ENCODE results near the gene TCEA2.

The TCEA2 gene

DNA sequence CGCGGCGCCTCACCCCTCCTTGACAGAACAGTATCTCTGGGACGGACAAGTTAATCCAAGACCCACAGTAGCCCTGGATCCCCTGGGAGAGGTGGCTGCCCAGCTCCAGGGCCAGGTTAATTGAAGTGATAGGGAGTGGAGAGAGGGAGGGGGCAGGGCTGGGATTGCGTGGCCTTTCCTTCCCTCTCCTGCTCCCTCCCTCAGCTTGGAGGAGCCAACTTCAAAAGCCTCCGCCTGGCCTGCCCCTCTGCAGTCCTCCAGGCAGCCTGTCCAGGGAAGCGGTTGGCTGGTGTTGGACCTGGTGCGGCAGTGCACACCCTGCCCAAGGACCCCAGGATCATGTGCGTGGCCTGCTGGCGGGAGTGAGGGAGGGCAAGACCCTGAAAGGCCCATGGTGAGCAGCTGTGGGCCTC lies 27.1 kb upstream of the TCEA2 start, which contains the start of gene C20orf204:
Gene C20orf204, plus strand, starts transcription at position 250 of the 413 bp plus-strand sequence. Its CDS starts 142 bp downstream, at position 392.
- DNase-seq = no peak

DNA sequence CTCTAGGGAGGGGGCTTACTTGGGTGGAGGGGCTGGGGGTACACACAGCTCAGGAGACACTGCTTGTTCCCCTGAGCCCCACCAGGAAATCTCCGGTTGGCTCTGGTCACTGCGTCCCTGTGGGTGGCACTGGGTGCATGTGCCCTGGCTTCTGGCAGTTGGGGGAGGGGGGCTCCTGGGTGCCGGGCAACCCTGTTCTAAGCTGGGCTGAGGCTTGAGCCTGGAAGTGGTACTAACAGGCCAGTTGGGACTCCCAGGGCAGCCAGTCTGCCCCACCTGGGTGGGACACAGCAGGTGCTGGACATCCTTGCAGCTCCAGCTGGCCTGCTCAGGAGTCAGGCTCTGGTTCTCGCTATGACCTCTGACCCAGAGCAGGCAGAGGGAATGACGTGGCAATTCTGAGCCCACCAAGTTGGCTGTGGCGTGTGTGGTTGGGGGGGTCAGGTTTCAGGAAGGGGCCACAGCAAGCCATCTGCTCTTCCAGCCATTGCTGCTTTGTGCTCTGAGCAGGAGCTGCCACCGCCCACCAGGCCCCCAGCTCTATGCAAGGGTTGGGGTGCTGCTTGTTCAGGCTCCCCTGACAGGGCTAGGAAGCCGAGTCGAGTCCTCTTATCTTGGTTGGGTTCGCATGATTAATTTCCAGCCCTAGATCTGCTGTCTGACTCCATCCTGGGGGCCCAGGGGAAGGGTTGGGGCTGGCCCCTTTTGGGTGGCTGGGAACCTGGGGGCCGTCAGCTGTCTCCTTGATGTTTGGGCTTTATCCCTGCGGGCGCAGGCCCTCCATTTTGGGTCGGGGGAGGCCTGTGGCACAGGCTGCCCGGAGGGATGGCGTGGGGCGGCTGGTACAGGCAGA lies 26.4 kb upstream of the TCEA2 start:
- DNase-seq = no peak

DNA sequence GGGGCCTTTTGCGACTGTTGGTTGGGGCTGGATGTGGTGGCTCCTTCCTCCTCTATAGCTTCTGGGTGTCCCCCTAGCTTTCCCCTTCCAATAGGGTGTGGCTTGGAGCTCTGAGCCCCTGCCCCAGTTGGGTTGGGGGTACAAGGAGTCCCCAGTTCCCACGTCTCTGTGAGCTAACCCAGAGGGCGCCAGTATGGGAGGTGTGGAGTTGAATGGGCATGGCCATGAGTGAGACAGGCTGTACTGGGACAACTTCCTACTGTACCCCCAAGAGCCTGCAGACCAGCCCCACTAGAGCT lies 25.9 kb upstream of the TCEA2 start:
- no peak for DNase-seq

DNA sequence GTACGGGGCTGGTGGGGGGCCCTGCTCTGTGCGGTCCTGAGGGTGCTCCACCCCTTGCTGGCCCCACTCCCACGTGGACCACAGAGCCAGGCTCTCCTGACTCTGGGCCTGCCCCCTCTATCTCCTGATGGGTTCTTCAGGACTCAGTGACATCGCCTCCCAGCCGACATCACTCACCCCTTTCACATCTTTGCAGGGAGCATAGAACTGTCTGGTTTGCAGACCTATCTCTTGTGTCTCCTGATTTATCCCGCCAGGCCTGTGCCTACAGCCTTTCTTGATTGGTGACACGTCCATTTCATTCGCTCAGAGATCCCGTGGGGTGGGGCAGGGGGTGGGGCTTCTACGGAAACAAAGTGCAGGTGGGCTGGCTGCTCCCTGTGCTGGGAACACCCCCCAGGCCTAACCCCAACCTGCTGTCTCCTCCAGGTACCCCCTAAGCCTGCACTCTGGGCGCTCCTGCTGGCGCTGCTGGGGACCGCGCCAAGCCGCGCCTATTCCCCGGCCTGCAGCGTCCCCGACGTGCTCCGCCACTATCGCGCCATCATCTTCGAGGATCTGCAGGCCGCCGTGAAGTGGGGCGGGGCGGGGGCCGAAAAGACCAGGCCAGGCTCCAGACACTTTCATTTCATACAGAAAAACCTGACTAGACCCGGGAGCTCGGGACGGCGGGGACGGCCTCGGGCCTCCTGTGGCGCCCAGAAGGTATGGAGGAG lies 25.3 kb upstream of the TCEA2 start:
- DNase-seq = no peak

DNA sequence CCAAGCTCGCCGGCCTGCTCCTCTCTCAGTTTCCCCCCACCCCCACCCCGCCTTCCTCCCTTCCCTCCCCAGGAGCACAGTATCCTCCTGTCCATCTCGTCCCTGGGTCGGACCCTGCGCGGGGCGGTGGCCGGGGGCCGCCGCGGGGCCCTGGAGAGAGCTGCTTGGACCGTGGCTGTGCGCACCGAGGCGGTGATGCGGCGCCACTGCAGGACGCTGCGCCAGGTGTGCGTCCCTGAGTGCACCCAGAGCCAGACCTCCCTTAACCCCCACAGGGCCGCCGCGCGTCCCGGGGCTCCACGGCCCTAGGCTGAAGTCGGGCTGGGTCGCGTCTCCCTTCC lies 24.8 kb upstream of the TCEA2 start:
- no peak for DNase-seq

DNA sequence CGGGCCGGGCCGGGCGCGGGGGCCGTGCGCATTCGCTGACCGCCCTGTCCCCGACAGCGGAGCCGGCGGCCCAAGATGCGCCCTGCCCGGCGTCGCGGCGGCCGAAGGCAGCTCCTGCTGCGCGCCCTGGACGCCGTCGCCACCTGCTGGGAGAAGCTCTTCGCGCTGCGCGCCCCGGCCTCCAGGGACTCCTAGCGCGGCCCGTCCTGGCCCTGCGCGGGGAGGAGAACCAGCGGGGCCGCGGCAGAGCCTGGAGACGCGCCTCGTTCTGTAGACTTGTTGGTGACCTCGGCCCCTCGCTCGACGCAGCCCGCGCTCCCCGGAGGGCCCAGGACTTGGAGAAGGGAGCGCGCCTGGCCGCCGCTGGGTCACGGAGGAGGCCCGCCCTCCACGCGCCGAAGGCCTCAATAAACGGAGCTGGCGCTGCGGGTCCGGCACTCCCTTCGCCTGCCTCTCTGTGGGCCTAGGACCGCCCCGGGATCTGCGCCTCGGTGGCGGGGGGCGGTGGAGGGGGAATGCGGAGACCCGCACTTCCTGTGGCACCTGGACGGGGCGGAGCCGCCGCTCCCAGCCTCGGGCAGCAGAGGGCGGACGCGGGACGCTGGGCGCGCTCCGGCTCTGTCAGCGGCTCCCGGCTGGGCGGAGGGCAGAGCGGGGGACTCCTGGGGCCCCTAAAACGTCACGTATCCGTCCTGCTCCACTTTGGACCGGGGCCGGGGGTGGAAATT lies 24.3 kb upstream of the TCEA2 start:
- DNase-seq = peak; percentile 40 to 54

DNA sequence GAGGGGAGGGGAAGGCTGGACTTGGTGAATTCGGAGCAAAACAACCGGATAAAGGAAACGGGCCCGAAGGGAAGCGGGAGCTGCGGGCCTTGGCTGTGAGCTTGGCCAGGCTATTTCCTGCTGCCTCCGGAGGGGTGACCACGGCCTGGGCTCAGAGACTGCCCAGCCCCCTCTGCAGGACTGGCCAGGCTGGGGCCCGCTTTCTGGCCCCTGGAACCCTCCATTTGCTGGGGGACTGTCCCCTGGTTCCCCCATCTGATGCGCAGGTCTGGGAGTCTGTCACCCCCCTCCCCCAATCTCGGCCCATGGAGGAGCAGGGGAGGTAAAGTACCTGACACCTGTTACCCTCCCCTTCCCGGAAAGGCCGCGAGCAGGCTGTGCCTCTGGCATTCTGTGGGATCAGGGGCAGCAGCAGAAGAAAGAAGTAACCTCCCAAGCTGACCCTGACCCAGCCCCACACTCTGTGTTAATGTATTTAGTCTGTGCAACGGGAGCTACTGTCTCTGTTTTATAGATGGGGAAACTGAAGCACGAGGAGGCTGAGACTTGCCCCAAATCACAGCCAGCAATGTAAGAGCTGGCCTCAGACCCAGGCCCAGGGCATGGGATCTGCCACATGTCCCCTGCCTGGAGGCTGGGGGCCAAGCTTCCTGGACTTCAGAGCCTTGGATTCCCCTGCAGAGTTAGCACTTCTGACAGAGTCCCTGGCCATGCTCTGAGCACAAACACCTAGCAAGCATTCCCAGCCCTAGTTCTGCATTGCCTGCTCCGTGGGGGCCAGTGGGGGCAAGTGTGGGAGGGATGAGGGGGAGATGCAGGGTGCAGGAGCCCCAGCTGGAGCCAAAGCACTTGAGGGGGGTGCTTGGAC lies 23.5 kb upstream of the TCEA2 start:
- no peak for DNase-seq

DNA sequence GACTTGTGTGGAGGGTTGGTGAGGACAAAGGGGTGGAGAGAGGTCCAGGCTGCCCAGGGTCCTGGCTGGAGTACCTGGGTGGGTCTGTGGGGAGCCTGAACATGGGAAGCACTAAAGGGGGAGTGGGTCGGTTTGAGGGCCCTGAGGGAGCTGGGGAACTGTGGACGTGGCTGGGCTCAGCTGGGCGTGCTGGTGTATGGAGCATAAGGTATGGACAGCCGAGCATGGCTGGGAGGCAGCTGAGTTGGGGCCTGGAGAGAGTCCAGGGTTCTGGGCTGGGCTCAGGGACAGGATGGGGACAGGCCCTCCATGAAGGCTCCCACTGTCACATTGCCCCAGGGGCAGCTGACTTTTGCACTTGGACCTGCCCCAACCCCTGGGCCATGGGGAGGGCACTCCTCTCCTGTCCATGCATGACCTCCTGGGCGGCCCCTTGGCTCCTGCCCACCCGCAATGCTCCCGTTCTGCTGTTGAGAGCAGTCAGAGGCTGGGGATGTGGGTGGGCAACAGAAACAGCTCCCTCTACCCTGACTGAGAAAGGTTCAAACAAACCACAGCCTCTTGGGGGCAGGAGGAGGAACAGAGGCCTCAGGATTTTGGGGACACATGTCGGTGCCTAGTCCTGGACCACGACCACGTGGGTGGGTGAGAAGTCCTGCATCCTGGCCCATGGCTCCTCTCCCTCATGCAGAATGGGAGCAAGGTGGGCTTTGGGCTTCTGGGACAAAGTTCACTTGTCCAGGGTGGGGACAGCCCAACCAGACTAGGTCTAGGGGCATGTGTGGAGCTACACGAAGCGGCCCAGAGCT lies 22.6 kb upstream of the TCEA2 start:
- no peak for DNase-seq

DNA sequence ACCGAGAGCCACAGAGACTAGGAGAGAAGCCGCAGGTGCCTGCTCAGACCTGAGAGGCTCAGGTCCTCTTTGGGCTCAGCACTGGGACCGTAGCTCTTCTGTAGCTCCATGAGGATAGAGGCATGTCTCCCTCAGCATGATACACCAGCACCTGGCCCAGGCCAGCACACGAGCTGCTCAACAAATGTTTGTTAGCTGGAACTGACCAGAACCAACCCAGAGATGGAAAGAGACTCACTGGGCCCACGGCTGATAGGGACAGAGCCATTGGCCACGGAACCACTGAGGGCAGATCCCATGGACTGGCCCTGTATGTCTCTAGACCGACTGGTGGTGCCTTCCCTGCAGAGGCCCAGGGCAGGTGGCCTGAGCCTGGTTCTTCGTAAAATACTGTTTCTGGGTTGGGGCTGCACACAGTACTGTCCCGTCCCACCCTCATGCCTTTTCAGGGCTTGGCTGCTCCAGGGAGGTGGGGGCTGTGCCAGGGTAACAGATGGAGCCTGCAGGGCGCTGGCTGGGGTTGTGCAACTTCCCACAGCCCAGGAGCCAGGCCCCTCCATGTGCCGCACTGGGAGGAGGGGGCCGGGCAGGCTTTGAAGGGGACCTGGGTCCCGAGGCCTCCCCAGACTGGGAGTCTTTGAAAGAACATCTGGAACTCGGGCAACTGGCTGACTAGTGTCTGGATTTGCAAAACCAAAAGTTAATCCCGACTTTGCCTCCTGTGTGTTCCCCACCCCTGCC lies 21.8 kb upstream of the TCEA2 start:
- DNase-seq = no peak

DNA sequence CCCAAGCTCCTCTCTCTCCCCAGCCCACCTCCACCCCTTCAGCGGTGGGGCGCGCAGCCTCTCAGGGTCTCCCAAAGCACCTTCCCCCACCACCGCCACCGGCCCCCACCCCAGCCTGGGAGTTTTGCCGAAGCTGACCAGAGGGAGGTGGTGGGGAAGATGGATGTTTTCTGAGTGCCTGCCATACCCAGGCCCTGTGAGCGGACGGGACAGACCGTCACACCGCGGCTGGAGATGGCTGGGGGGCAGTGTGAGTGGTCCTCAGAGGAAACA lies 21.3 kb upstream of the TCEA2 start:
- DNase-seq = no peak

DNA sequence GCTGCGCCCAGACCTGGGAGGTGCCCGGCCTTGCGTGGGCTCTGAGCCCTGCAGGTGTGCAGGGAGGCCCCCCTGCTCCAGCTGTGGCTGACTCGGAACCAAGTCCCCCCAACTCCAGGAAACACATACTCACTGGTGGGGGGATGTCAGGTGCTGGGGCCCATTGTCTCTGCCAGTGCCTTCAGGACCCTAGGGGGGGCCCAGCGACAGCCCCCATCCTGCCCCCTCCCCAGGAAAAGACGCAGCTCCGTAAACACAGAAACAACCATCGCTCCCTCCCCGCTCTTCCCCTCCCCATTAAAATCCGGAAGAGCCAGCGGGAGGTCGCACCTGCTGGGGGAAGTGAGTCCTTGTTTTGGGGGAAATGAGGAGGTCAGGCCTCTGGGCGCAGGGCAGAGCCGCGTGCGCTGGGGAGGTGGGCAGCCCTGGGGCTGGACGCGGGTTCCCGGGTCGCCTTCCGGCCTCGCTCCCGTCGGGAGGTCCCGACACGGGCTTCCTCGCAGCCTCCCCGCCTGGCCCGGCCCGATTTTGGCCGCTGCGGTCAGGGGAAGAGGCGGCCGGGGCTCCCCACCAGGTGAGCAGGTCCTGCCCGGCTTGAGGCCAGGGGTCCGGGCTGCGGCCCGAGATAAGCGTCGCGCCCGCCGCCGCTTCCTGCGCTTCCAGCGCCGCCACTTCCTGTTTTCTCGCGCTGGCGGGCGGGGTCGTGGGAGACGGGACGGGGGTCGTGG lies 20.8 kb upstream of the TCEA2 start:
- DNase-seq = peak in 1 of 2 experiments; percentile 6

DNA sequence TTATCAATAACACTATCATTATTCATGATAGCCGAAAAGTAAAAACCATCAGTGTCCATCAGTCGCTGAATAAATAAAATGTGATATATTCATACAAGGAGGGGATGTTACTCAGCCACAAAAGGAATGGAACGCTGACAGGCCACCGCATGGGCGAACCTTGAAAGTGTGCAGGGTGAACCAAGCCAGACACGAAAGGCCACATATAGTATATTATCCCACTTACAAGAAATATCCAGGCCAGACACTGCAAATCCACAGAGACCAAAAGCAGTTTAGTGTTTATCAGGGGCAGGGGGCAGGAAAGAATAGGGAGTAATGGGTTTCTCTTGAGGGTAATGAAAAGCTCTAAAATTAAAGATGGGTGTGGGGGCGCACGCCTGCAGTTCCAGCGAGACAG lies 19.2 kb upstream of the TCEA2 start:
- no peak for DNase-seq

DNA sequence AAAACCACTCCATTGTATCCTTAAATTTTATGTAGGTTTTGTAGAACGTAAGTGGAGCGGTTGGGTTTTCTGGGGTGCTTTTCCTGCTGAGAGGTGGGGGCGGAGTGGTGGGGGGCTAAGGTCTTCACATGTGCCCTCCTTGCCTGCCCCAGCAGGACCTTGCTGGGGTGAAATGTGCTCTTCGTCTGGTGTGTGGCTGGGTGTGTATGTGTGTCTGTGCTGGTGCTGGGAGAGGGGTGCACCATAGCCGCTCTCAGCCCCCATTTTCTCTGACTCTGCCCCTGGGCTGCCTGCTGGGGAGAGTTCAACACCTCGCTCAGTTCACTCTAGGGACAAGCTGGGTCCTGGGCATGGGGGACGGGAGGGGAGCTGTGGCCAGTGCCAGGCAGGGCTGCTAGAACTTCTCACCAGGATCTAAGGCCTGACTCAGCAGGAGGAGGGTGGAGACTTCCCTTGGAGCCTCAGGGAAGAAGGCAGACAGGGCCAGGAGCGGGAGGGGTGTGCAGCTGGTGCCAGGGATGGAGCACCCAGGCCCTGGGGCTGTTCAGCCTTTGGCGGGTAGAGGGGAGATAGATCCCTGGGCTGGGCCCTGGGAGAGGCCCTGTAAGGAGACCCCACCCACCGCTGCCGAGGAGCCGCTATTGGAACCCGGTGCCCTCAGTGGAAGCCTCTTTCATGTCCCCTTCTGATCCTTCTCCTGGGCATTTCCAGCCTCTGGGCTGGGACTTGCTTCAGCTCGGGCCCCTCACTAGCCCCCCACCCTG lies 18.3 kb upstream of the TCEA2 start:
- DNase-seq = no peak

DNA sequence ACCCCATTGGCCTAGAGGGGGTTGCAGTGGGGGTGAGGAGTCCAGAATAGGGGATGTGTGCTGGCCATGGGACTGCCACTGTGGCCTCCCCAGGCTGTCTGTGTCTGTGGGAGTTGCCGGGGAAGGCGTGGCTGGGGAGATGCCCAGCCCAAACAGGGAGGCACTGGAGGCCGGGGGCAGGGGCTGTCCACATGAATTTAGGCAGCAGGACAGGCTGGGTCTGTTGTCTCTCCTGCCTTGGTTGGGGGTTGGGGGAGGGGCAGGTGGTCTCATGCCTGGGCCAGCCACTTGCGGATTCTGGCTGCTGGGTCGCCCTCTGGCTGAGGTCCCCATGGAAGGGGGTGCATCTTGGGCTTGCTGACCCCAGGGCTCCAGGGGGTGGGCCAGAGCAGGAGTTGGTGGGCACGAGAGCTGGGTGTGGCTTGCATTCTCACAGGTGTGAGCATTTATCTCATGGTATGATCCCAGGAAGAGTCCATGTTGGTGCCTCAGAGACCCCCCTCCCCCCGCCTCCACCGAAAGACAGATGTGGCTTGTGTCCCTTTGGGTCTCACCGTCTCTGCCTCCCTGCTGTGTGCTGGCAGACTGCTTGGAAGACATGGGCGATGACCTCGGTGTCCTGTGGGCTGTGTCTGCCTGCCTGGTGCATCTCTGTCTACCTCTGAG lies 17.5 kb upstream of the TCEA2 start:
- DNase-seq = no peak

DNA sequence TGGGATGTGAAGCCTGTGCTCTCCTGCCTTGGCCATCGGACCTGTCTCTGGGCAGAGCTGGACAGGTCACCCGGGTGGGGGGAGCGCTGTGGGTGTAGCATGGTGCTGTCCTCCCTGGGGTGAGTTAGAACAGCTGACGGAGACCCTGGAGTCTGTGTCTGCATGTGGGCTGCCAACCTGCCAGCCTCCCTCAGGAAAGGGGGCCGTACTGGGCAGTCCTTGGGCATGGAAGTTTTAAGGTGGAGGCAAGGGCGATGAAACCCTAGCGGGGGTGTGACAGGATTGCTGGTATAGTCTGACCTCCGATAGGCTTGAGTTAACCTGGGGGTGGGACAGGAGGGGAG lies 16.0 kb upstream of the TCEA2 start:
- no peak for DNase-seq

DNA sequence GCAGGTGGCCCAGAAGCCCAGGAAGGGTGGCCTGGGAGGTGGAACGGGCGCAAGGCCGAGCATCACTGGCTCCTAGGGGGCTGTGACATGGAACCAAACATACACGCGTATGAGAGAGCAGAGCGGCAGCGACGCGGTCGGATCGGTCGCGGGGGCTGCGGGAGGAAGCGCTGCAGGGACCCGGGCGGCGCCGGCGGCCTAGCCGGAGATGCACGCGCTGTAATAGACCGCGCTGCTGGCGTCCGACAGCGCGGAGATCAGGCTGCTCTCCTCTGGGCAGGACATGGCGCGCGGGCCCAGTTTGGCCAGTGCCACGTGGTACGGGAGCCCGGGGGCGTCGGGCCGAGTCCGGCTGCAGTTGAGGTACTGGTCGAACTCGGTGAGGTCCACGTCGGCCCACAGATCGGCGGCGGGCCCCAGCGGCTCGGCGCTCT lies 15.0 kb upstream of the TCEA2 start:
- DNase-seq = no peak

DNA sequence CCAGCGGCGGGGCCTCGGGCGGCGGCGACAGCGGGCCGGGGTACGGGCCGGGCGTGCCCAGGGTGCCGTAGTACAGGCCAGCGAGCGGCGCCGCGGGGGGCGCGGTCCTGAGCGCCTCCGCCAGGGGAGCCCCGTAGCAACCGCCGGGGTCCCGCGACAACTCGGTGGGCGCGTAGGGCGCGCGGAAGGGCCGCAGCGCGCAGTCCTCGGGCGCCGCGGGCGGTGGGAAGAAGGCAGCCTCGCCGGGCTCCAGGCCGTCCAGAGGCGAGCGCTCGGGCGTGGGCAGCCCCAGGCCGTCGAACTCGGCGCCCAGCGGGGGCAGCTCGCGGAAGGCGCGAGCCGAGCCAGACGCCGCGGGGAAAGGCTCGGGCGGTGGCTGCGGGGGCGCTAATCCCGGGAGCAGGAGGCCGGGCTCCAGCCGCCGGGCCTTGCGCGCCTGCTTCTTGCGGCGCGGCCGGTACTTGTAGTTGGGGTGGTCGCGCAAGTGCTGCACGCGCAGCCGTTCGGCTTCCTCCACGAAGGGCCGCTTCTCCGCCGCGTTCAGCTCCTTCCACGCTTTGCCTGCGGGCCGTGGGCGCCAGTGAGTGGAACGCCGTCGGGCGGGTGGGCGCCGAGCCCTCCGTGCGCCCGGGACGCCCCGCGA lies 14.5 kb upstream of the TCEA2 start:
- DNase-seq = no peak

DNA sequence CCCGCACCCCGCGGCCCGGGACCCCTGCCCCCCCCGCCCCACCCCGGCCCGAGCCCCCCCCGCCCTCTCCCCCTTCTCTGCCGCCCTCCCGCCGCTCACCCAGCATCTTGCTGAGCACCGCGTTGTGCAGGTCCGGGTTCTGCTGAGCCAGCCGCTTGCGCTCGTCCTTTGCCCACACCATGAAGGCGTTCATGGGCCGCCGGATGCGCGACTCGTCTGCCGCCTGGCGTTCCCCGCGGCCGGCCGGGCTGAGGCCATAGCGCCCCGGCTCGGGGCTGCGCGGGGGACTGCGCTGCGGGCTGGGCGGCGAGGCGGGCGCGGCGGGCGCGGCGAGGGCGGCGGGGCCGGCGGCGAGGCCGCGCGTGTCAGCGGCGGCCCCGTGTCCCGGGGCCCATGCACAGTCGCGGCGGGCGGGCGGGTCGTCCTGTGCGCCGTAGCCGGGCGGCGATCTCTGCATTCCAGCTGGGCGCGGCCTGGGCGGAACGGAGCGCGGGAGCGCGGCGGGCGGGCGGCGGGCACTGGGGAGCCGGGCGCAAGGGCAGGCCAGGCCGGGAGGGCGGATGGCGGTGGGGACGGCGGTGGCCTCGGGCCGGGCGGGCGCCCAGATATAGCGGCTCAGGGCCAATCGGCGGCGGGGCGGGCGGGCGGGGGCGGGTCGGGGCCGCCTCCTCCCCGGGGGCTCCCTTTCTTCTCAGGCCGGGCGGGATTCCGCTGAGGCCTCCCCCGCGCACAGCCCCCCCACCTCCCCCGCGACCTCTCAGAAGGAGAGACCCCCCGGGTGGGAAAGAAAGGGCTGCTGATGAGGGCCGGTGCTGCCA lies 13.7 kb upstream of the TCEA2 start, which contains the start of gene SOX18:
Gene SOX18, minus strand, starts transcription at position 580 of the 818 bp plus-strand sequence. Its CDS starts 123 bp downstream, at position 457.
- peak in 1 of 2 experiments; percentile 17 for DNase-seq
